ENCODE results near the gene CDC45. TPM values are rescaled to one million over a fixed set of nuclear protein-coding genes. Genes with fewer than 3 reads are reported as not detected.

CDC45 gene
- total and polyA plus RNA-seq, 7 experiments from 2014 or later, result 0.35 to 57.7 (median 0.85) TPM

GRCh38 chr22:19556963-19557545 lies 77.3 kb downstream of the CDC45 start:
- peak overlapping the region in 1 of 9 donors; percentile 7 for H3K27ac Mint-ChIP-seq
- peaks cover 0 to 11% (median 0%) of the 10 kb centered on the region in 5 donors for H3K27me3 Mint-ChIP-seq
- no peaks in the 10 kb centered on the region for H3K9me3 ChIP-seq (ENCODE audit: control insufficient read depth in 2 of 3, low read length in 3 of 3)
- H3K27ac ChIP-seq (ENCODE audit: low read depth, low read length), result no peak overlapping the region
- intact Hi-C loops (cut with micrococcal nuclease), result no loop called here
- ATAC-seq (no peak), DNase-seq (no peak)
- ChIA-PET CTCF (no interaction called here), POLR2A (no interaction called here)
- no peak overlapping the region for H3K4me3 Mint-ChIP-seq
- no peak overlapping the region for H3K4me3 ChIP-seq (ENCODE audit: low read length)
- peaks cover 0 to 3% (median 0%) of the 10 kb centered on the region in 5 donors for H3K36me3 Mint-ChIP-seq
- peaks cover 0 to 1% (median 0%) of the 10 kb centered on the region in 7 donors for H3K4me1 Mint-ChIP-seq
- H3K9me3 Mint-ChIP-seq, result peaks cover 0 to 12% (median 0%) of the 10 kb centered on the region in 11 donors
- H3K4me1 ChIP-seq (ENCODE audit: control insufficient read depth in 2 of 2, insufficient read depth in 2 of 2, low read length in 2 of 2), result no peaks in the 10 kb centered on the region
- no peaks in the 10 kb centered on the region for H3K36me3 ChIP-seq (ENCODE audit: control insufficient read depth in 2 of 3, insufficient read depth in 3 of 3, low read length in 3 of 3)
- no peaks in the 10 kb centered on the region for H3K27me3 ChIP-seq (ENCODE audit: control insufficient read depth in 2 of 2, insufficient read depth in 2 of 2, low read length in 2 of 2)

- Histone ChIP-seq H3K27ac (ENCODE audit: low read depth, low read length) (no peak overlapping the region), H3K4me3 (ENCODE audit: low read length) (no peak overlapping the region), H3K4me1 (ENCODE audit: control insufficient read depth in 2 of 2, insufficient read depth in 2 of 2, low read length in 2 of 2) (no peaks in the 10 kb centered on the region), H3K9me3 (ENCODE audit: control insufficient read depth in 2 of 3, low read length in 3 of 3) (no peaks in the 10 kb centered on the region), H3K36me3 (ENCODE audit: control insufficient read depth in 2 of 3, insufficient read depth in 3 of 3, low read length in 3 of 3) (no peaks in the 10 kb centered on the region), H3K27me3 (ENCODE audit: control insufficient read depth in 2 of 2, insufficient read depth in 2 of 2, low read length in 2 of 2) (no peaks in the 10 kb centered on the region)
- Mint-ChIP-seq H3K27me3 (peaks cover 0 to 1% (median 0%) of the 10 kb centered on the region in 5 donors), H3K36me3 (no peaks in the 10 kb centered on the region), H3K4me1 (peaks cover 0 to 1% (median 0%) of the 10 kb centered on the region in 7 donors), H3K27ac (no peak overlapping the region), H3K4me3 (no peak overlapping the region), H3K9me3 (no peaks in the 10 kb centered on the region)
- ChIA-PET POLR2A (no interaction called here), CTCF (no interaction called here)
- no peak for DNase-seq
- intact Hi-C loops (cut with micrococcal nuclease), result no loop called here
- ATAC-seq, result no peak
Observed at GRCh38 chr22:19559324-19559811, 79.6 kb downstream of the CDC45 start.

DNA sequence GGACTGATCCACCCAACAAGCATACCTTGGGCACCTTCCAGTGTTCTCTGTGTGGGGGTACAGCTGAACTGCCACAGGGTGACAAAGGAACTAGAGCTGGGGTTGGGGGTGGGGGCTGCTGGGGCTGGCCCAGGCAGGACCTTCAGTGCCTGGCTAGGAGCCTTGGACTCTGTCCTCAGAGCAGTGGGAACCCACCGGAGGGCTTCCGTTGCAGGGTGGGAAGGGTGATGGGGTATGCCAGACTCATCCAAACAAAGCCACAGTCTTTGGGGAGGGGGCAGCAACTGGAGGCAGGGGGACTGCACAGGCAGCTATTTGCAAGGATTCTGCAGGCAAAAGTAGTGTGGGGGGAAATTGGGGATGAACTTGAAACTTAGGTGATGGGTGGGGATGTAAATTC lies 80.2 kb downstream of the CDC45 start:
- POLR2A ChIA-PET, result no interaction called here
- intact Hi-C loops (cut with micrococcal nuclease), result no loop called here
- Mint-ChIP-seq H3K36me3 (no peaks in the 10 kb centered on the region), H3K27ac (peak overlapping the region in 3 of 9 donors; percentile 5 to 75 (median 32)), H3K4me3 (no peak overlapping the region), H3K27me3 (peaks cover 0 to 2% (median 0%) of the 10 kb centered on the region in 5 donors), H3K9me3 (no peaks in the 10 kb centered on the region), H3K4me1 (peaks cover 0 to 1% (median 0%) of the 10 kb centered on the region in 7 donors)
- Histone ChIP-seq H3K4me1 (ENCODE audit: control insufficient read depth in 2 of 2, insufficient read depth in 2 of 2, low read length in 2 of 2) (no peaks in the 10 kb centered on the region), H3K4me3 (ENCODE audit: low read length) (no peak overlapping the region), H3K9me3 (ENCODE audit: control insufficient read depth in 2 of 3, low read length in 3 of 3) (no peaks in the 10 kb centered on the region), H3K36me3 (ENCODE audit: control insufficient read depth in 2 of 3, insufficient read depth in 3 of 3, low read length in 3 of 3) (no peaks in the 10 kb centered on the region), H3K27ac (ENCODE audit: low read depth, low read length) (no peak overlapping the region), H3K27me3 (ENCODE audit: control insufficient read depth in 2 of 2, insufficient read depth in 2 of 2, low read length in 2 of 2) (no peaks in the 10 kb centered on the region)
- CTCF ChIA-PET, result no interaction called here
- DNase-seq (no peak), ATAC-seq (no peak)

GRCh38 chr22:19565382-19566278 lies 85.9 kb downstream of the CDC45 start:
- Histone ChIP-seq H3K4me3 (ENCODE audit: low read length) (no peak overlapping the region), H3K27ac (ENCODE audit: low read depth, low read length) (no peak overlapping the region), H3K27me3 (ENCODE audit: control insufficient read depth in 2 of 2, insufficient read depth in 2 of 2, low read length in 2 of 2) (no peaks in the 10 kb centered on the region), H3K4me1 (ENCODE audit: control insufficient read depth in 2 of 2, insufficient read depth in 2 of 2, low read length in 2 of 2) (no peaks in the 10 kb centered on the region), H3K36me3 (ENCODE audit: control insufficient read depth in 2 of 3, insufficient read depth in 3 of 3, low read length in 3 of 3) (no peaks in the 10 kb centered on the region), H3K9me3 (ENCODE audit: control insufficient read depth in 2 of 3, low read length in 3 of 3) (no peaks in the 10 kb centered on the region)
- DNase-seq (no peak), ATAC-seq (no peak)
- H3K4me1 Mint-ChIP-seq, result peaks cover 0 to 20% (median 5%) of the 10 kb centered on the region in 7 donors
- ChIA-PET POLR2A (no interaction called here), CTCF (no interaction called here)
- no peak overlapping the region for H3K27ac Mint-ChIP-seq
- intact Hi-C loops (cut with micrococcal nuclease), result no loop called here
- H3K36me3 Mint-ChIP-seq, result no peaks in the 10 kb centered on the region
- H3K27me3 Mint-ChIP-seq, result peaks cover 0 to 2% (median 0%) of the 10 kb centered on the region in 5 donors
- no peak overlapping the region for H3K4me3 Mint-ChIP-seq
- no peaks in the 10 kb centered on the region for H3K9me3 Mint-ChIP-seq

DNA sequence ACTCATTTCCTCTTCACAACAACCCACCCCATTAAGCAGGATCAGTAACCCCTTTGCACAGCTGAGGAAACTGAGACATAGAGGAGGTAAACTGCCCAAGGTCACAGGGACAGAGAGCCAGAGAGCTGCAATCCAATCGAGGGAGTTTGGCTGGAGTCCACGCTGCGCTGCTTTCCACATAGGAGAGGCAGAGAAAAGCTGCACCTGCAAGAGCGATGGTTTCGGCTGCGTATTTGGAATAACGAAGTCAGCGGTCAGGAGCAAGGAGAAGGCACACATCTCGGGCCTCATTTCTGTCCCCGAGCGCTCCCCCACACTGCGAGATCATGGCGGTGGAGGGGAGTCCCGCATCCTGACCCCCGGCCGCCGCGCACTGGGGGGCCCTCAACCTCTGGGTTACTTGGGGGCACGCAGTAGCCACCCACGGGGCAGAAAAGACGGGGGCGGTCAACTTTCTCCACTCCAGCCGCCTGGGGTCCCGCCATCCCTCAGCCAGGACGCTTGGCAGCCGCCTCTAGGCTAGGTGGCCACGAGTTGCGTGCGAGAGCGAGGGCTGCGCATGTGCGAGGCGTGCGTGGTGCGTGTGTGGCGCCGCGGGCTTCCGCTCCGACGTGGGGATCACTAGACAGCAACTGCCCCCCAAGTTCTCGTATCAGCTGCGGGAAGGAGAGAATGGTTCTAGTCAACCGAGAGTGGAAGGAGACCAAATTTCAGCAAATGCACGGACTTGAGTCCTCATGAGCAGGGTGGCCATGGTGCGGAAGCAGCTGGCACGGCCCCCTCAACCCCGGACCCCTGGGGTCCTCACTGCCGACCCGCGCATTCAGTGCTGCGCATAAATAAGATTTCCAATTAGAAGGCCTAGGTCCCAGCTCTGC lies 86.8 kb downstream of the CDC45 start:
- Histone ChIP-seq H3K4me3 (ENCODE audit: low read length) (no peak overlapping the region), H3K9me3 (ENCODE audit: control insufficient read depth in 2 of 3, low read length in 3 of 3) (no peaks in the 10 kb centered on the region), H3K27me3 (ENCODE audit: control insufficient read depth in 2 of 2, insufficient read depth in 2 of 2, low read length in 2 of 2) (no peaks in the 10 kb centered on the region), H3K36me3 (ENCODE audit: control insufficient read depth in 2 of 3, insufficient read depth in 3 of 3, low read length in 3 of 3) (no peaks in the 10 kb centered on the region), H3K27ac (ENCODE audit: low read depth, low read length) (no peak overlapping the region), H3K4me1 (ENCODE audit: control insufficient read depth in 2 of 2, insufficient read depth in 2 of 2, low read length in 2 of 2) (no peaks in the 10 kb centered on the region)
- Mint-ChIP-seq H3K4me3 (no peak overlapping the region), H3K27ac (peak overlapping the region in 2 of 9 donors; percentile 10 to 41), H3K4me1 (peaks cover 0 to 22% (median 5%) of the 10 kb centered on the region in 7 donors), H3K27me3 (peaks cover 0 to 2% (median 0%) of the 10 kb centered on the region in 5 donors), H3K9me3 (no peaks in the 10 kb centered on the region), H3K36me3 (no peaks in the 10 kb centered on the region)
- CTCF ChIA-PET, result interaction anchor here (0.7 kb wide), 1 partner anchor 31 kb away, joined by 3 read pairs; no protein-coding TSS in a partner anchor
- POLR2A ChIA-PET, result no interaction called here
- ATAC-seq, result no peak
- DNase-seq, result no peak
- intact Hi-C loops (cut with micrococcal nuclease), result no loop called here

DNA sequence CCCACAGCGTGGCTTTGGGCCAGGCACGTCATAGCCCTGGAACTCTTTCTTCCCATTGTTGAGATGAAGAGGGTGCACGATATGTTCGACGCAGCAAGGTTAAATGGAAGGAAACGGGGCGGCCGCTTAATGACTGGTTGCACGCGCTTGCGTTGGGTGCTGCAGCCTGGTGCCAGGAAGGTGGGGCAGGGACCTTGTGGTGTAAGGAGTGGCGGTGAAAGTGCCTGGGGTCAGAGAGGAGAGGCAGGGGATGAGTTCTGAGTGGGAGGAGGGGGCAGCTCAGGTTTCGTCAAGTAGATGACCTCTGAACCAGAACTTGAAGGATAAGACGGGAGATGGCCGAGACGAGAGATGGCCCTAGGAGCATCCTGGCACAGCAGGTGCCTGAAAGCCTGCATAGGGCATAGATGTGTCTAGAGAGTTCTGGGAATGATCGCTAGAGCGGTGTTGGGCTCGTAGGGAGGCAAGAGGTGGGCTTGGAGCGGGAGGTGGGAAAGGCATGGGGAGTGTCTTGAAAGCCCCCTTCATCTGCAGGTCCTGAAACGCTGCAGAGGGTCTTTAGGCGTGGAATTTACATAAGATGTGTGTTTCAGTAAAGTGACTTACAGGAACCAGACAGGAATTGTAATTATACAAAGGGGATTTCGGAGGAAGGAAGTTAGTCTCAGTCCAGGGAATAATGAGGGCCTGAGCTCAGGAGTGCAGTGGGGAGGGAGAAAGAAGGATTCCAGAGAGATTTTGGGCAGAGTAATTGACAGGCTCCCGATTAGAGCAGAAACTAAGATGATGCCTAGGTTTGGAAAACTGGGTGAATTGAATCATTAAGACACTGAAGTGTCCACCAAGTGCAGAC lies 87.7 kb downstream of the CDC45 start:
- Histone ChIP-seq H3K9me3 (ENCODE audit: control insufficient read depth in 2 of 3, low read length in 3 of 3) (no peaks in the 10 kb centered on the region), H3K27me3 (ENCODE audit: control insufficient read depth in 2 of 2, insufficient read depth in 2 of 2, low read length in 2 of 2) (no peaks in the 10 kb centered on the region), H3K27ac (ENCODE audit: low read depth, low read length) (no peak overlapping the region), H3K4me1 (ENCODE audit: control insufficient read depth in 2 of 2, insufficient read depth in 2 of 2, low read length in 2 of 2) (no peaks in the 10 kb centered on the region), H3K36me3 (ENCODE audit: control insufficient read depth in 2 of 3, insufficient read depth in 3 of 3, low read length in 3 of 3) (no peaks in the 10 kb centered on the region), H3K4me3 (ENCODE audit: low read length) (no peak overlapping the region)
- H3K4me1 Mint-ChIP-seq, result peaks cover 0 to 22% (median 6%) of the 10 kb centered on the region in 7 donors
- H3K4me3 Mint-ChIP-seq, result no peak overlapping the region
- ATAC-seq, result no peak
- DNase-seq, result no peak
- intact Hi-C loops (cut with micrococcal nuclease), result no loop called here
- peaks cover 0 to 2% (median 0%) of the 10 kb centered on the region in 5 donors for H3K27me3 Mint-ChIP-seq
- H3K27ac Mint-ChIP-seq, result peak overlapping the region in 3 of 9 donors; percentile 7 to 41 (median 10)
- ChIA-PET CTCF (interaction anchor here (0.7 kb wide), 1 partner anchor 30 kb away, joined by 3 read pairs; no protein-coding TSS in a partner anchor), POLR2A (no interaction called here)
- no peaks in the 10 kb centered on the region for H3K9me3 Mint-ChIP-seq
- H3K36me3 Mint-ChIP-seq, result no peaks in the 10 kb centered on the region
